GM21723 (cell line): ENCODE data around the gene VPS50.
"Not testable (repeated sequence)": the region's sequence is repeated elsewhere in the genome, so short reads cannot be mapped to it uniquely, and the experiment has no call there.

Experiments used
- ATAC-seq: cut with Tn5 transposase; IDR thresholded peaks from one replicate; pipeline ENCODE4 v1.9.1; 2021; ENCODE audit warnings: mild to moderate bottlenecking, moderate library complexity; ENCODE audit not compliant: unreplicated experiment

Gene VPS50

DNA sequence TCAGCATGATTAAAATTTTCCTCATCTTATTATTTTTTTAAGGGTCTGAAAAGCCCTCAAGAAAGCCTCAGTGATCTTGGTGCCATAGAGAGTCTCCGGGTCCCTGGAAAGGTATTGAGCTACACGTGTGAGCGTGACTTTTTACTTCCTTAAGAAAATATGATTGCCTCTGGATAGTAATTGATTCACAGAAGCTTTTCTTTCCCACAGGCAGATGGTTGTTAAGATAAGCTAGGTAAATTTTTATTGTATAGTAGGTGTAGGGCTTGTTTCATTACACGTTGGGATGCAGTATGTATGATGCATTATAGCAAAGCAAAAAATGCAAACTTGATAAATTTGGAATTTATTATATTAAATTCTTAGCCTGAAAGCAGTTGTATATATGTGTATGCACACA is 7.7 kb downstream of the VPS50 start:
- ATAC-seq, result no peak

DNA sequence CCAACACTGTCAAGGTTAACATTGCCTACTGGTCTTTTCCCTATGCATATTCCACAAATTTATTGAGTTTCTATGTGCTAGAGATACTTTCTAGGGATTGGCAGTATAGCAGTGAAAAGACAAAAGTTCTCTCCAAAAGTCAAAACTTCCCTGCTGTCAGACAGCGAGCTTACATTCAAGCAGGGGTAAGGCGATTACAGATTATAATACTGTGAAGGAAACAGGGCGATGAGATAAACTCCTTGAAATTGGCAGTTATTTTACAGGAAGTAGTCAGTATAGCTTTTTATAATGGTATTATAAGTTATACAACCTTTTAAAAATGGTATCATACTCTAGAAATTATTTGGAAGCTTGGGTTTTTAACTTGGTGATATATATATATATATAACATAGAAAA is 9.9 kb downstream of the VPS50 start:
- no peak for ATAC-seq

DNA sequence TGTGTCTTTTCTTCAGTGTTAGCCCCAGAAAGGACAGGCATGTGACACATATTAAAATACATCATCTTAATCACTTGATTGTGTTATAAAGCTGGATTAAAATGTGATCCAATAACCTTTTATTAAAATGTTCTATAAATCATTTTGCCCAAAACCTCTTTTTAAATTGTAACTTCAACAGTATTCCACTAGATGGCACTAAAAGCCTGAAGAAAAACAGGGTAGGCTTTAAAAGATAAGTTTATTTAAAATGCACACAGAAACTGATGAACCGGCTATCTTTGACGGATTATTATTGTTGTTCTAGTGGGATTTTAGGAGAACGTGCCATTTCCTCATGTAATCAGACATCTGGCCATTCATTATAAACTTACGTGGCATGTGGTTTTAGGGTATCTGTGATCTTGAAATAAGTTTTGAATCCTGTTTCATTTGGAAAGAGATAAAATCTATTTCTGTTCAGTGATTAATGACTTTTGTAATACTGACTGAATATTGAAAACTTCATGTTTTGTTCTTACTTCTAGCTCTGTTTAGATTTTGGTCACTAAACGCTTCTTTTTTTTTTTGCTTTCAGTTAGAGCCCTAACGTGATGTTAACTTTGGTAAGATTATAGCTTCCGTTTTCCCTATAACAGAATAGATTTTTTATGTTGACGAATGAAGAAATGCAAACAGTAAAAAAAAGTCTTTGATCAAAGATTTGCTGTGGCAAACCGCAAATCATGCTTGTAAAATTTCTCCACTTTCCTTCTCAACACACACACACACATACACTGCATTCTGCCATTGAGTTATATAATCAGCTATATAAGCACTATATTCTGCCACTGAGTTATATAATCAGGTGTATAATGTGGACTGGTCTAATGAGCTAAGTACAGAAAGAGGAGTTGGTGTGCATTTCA is 13.6 kb downstream of the VPS50 start:
- ATAC-seq, result peak; percentile 54

DNA sequence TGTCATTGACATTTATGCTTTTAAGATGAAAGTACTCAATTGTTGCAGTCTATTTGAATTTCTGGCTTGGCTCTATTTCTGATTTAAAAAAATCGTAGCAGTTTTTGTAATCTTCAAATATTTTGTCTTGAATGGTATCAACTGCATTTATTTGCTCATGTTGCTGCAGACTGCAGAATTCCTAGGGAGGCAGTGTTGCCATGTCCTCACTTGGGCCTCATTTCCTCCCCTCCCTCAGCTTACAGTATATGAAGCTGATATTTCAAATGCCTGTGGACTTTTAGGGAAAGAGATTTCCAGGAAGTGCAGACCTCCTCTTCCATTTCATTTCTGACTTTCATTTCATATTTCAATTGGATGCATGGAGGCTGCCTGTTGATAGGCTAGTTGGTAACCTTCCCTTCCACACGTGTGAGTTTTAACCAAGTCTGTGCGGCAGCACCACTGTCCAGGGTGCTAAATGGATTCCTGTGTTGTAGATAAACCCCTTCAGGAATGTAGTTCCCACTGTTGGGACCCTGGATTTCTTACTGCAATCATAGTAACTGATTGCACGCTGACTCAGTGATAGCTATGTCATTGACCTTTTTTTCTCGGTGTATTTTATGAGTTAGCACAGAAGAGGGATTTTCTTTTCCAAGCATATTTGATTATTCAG is 17.5 kb downstream of the VPS50 start:
- no peak for ATAC-seq

DNA sequence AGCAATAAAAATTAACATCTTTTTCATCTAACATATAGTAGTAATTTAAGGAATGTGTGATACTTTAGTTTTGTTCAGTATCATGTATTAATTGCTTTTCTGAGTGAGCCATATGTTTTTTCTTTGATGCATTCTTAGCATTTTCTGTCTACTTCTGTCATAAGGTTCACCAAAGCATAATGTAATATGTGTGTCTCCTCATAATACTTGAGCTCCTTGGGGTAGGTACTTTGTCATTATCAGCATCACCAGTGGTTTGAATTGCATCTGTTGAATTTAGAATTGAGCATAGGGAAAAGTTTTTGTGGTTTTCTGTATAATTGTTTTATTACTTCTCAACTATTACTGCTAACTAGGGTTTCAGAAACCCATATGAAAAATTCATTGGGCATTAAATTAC is 26.5 kb downstream of the VPS50 start:
- no peak for ATAC-seq

DNA sequence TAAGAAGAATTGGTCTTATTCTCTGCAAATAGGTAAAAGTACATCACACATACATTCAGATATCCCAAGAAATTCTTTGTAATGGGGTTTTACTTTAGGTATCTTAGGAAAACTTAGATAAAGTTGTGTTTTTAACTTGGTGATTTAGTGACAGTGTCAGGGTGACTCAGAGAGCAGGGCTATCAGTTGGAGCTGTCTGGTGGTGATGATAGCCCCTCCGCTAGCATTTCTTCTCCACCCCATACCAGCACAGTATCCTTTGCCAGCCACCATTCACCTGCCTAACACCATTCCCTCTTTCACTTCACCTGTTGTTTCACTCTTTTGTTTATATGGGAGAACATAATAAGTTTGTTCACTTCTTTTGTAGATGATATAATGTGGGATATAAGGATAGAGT is 30.4 kb downstream of the VPS50 start:
- no peak for ATAC-seq

DNA sequence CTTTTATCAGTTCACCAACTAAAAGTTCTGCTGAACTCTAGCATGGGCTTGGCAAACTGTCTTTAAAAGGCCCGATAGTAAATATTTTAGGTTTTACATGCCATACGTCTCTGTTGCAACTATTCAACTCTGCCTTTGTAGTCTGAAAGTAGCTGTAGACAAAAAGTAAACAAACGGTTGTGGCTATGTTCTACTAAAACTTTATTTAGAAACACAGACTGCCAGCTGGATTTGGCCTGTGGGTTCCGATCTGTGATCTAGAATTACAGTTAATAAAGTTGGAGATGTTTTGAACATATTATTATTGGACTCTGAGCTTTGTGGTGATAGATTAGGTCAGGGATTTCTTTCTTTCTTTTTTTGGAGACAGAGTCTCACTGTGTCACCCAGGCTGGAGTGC is 33.1 kb downstream of the VPS50 start:
- no peak for ATAC-seq

DNA sequence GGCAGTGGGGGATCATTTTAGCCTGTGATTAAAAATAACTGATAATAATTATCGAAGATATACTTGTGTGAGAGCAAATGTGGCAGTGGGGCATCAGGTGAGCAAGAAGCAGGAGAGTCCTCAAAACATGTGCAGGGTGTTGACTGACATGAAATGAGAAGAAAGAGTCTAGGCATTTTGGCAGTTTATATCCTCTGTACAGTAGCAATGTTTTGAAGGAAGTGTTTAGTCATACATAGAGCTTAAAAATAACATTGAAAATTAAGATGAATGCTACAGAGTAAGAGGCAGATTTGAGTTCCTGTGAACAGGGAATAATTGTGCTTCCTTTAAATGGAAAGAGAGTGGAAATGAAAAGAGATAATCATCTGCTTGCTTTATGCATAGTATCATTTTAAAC is 47.4 kb downstream of the VPS50 start:
- ATAC-seq, result no peak

DNA sequence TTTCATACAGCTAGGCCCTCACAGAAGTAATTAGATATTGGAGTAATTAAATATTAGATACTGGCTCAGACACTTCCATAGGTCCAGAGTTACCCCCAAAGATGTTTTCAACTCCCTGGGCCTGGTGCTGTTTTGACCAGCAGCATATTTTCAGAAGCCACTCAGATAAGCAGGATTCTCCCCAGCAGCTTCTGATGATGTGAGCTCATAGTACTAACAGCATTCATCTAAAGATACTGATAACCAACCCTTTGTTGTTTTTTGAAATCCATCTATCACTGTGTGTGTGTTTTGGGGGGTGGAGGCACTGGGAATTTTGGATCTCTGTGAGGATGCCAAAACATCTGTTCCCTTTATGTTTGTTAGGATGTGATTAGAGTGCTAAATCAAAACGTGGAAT is 52.7 kb downstream of the VPS50 start:
- ATAC-seq, result no peak

DNA sequence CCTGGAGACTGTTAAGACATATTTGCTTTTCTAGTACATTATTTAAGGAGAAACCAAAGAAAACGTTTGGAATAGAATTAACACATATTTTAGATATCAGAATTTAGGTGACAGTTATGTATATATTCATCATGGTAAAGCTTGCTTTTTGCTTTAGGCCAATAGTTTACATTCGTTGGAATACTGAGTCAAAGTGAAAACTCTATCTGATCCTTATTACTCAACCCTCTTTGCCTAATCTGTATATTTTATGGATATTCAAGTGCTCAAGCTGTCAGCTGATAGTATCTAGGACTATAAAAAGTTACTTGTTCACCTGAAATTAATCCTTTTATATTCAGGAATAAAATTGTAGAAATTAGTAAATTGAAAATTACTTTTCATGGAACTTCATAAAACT is 61.1 kb downstream of the VPS50 start:
- ATAC-seq, result no peak

DNA sequence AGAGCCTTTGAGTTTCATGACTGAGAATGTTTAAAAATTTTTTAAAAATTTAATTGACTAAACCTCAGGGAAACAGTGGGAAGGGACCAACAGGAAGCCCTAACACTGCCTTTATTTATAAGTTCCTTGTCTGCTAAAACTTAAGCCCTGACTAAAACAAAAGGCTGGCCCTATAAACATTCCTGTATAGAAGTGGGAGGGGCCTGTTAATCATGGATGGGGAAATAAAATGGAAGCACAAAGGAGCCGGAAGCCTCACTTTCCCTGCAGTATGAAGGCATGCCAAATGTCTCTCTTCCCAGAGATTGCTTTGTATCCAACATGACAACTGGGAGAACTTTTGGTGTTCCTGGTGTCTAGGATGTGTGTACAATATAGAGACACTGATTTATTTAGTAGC is 66.0 kb downstream of the VPS50 start:
- ATAC-seq, result no peak

DNA sequence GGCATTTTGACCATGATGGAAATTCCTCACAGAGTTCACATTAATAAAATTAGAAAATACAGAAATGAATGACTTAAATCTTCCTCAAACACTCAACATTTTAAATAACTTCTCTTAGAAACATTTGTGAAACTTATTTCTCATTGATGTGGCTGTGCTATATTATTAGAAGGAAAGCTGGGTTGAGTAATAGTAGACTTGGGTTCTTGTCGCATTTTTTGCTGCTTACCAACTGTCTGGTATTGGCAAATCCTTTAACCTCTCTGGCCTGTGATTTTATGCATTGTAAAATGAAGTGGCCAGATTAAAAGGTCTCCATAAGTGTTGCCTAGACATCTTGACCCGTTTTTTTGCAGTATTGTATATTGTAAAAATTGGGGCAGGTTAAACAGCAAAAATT is 66.5 kb downstream of the VPS50 start:
- ATAC-seq, result no peak

DNA sequence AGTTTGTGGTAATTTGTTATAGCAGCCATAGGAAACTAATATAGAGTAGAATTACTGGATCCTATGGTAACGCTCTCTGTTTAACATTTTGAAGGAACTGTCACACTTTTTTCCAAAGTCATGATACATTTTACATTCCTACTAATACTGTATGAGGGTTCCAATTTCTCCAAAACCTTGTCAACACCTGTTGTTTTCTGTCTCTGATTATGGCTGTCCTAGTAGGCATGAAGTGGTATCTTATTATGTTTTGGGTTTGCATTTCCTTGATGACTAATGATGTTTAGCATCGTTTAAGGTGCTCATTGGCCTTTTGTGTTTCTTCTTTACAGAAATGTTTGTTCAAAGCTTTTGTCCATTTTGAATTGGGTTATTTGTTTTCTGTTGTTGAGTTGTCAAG is 69.6 kb downstream of the VPS50 start:
- ATAC-seq, result no peak

DNA sequence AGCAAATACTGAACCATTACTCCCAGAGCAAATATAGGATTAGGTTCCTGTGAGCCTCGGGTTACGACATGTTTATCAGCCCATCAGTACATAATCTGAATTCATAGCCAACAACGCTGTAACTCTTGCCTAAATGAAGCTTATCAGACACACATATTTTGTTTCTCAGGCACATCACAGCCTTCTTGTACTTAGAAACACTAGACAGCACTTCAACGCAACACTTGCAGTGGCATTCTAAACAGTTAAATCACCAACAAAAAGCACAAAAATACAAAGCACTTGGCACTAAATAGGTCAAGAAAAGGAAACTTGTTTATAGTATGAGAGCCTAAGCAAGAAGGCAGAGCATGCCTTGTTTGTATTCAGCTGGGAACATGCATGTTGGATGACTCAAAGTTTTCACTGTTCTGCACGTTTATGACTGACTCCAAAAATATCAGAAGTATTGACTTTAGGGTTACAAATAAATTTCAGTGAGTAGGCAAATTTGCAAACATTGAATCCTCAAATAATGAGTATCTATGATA is 75.0 kb downstream of the VPS50 start:
- no peak for ATAC-seq

DNA sequence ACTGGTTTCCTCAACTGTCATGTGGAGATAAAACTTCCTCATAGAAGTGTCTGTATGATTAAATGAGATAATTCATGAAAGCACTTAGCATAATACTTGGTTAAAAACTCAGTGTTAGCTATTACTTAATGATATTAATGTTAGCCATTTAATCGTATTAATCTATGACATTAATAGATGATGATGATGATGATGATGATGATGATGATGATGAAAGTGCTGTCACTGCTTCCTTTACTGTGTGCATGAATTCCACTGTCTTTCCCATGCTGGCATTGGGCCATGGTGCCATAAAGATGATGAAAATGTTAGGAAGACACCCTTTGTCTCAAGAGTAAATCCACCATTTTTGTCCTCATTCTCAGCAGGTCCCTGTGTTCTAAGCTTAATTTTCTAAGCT is 75.8 kb downstream of the VPS50 start:
- no peak for ATAC-seq

DNA sequence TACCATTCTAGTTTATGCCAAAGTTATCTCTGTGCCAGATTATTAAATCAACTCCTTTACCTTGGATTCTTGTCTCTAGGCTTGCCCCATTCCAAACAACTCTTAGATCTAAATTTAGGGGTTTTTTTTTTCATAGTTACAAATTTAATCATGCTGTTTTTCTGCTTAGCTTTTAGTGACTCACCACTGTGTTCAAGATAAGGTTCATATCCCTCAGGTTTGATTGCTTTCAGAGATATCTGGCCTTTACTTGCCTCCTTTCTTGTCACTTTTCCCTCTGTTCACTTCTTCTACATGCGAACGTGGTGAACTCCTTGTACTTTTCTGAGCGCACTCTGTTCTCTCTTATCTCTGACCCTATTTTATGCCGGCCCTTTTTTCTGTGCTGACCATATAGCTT is 78.2 kb downstream of the VPS50 start:
- no peak for ATAC-seq

DNA sequence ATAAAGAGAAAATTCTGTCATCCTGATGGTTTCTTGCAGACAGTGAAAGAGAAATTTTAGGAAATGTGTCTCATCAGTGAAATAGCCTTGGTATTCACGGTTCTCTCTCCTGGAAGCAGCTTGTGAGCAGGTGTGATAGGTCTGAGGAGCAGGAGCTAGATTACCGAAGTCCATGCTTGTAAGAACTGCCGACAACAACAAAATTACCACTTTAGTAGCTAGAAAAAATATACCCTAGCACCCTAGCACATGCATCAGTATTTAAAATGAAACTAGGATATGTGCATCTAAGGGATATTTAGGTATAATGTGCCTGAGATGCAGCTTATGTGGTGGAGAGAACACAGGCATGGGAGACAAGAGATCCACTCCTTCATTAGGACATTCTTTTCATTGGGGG is 82.3 kb downstream of the VPS50 start:
- no peak for ATAC-seq

DNA sequence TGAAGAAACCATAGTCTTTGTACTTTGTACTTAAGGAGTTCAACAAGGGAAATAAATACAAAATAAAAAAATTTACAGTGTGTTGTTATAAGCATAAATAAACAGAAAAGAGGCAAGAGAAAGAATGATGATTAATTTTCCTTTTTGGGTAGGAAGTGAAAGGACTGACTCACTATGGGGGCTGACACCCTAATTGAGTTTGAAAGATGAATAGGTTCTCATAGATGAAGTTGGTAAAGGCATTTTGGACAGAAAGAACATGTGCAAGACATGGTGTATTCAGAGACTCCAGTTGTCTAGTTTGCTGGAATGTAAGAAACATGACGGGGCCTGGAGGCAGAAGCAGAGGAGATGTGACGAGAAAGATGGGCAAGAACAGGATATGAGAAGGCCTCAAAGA is 83.7 kb downstream of the VPS50 start:
- no peak for ATAC-seq

DNA sequence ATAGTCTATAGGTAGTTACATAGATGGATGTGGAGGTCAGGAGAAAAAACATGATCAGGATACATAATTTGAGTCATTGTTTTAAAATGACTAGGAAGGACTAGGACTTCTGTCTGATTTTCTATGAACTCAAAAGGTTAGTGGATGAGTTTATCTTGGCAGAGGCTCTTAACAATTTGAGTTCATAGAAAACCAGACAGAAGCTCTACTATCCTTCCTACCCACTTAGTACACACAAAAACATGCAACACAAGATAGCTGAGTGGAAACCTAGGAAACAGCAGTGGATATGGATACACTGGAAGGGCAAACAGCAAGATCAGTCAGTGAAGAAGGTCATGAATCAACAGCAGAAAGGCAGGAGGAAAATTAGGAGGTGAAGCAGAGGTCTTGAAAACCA is 84.6 kb downstream of the VPS50 start:
- ATAC-seq, result no peak

DNA sequence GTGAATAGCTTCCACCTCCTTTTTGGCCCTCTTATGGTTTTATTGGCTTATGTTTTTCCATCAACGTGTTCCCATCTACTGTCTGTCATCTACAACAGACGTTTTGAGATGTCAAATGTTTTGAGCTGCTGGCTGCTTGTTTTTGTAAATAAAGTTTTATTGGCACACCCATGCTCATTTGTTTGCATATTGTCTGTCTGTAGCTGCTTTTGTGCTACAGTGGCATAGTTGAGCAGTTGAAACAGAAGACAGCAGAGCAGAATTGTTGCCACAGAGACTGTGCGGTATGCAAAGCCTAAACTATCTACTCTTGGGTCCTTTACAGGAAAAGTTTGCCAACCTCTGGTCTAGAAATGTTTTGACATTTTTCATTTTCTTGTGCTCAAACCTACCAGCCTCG is 88.7 kb downstream of the VPS50 start:
- ATAC-seq, result no peak

DNA sequence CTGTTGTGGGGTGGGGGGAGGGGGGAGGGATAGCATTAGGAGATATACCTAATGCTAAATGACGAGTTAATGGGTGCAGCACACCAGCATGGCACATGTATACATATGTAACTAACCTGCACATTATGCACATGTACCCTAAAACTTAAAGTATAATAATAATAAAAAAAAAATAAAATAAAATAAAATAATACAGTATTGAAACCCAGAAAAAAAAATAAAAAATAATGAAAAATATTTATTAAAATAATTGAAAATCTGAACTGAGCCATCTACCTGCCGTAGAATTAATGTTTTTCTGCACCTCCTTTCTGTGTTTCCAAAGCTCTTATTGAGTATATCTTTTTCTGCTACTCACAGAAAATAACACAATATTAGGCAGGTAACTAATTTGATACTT is 94.1 kb downstream of the VPS50 start:
- ATAC-seq, result not testable (repeated sequence)

DNA sequence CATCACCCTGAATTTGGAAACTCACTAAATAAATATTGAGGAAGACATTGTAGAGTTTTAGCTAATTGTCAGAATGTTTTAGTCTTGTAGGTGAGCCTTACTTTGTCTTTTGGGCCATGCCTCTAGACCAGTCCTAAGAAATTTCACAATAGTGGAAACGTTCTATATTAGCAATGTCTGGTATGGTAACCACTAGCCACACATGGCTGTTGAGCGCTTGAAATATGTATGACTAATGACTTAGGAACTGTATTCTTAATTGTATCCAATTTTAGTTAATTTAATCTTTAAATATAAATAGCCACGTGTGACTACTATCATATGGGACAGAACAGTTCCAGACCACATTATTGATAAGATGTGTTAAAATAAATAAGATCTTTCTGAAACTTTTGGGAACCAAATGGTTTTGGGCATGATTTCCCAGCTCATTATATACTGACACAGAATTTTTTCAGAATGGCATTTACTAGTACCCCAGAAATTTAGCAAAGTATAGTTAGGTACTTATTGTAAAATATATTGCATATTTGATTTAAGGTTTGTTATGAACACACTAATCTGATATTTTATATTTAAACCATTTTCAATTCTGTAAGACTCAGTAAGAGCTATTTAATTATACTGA is 95.0 kb downstream of the VPS50 start:
- no peak for ATAC-seq
